H1 (cell line): ENCODE measurements around the gene CPPED1. TPM values are rescaled to one million over a fixed set of nuclear protein-coding genes. Genes with fewer than 3 reads are reported as not detected.

Experiments used
- CTCF ChIA-PET: fragments of 300-600 bp; sonication (Branson Sonifier 250); formaldehyde crosslinking; loops from one replicate; lab custom pipeline; 2021; ENCODE audit not compliant: partially characterized antibody; lab: Charles Lee
- POLR2A ChIA-PET: fragments of 300-600 bp; sonication (Branson Sonifier 250); formaldehyde crosslinking; loops from one replicate; lab custom pipeline; 2021; ENCODE audit warnings: inconsistent platforms; ENCODE audit not compliant: partially characterized antibody; lab: Charles Lee
- DNase-seq, 2 experiments: peaks; one replicate each; pipeline versions ENCODE4 v3.0.0 to v3.0.0-alpha.2; 2010 to 2022; ENCODE audit warnings: low spot score in 2 of 2, low read depth in 1 of 2, mixed read lengths in 1 of 2
- FAIRE-seq: peaks from 2 replicates; lab custom pipeline; 2011; peaks lifted over from hg19 to GRCh38; lab: Jason Lieb, UNC
- H2AFZ ChIP-seq: 2 replicates; pipeline ENCODE4 v1.8.1; 2012; ENCODE audit warnings: low read length, inconsistent platforms
- H2AK5ac ChIP-seq: 2 replicates; pipeline ENCODE4 v1.6.1; 2013; ENCODE audit warnings: low read depth, low read length
- H2BK120ac ChIP-seq: replicated peaks from 2 replicates; pipeline ENCODE3; 2013; ENCODE audit warnings: low read depth, low read length, inconsistent platforms
- H2BK12ac ChIP-seq: 2 replicates; pipeline ENCODE4 v1.6.1; 2013; ENCODE audit warnings: low read depth, low read length
- H2BK15ac ChIP-seq: 2 replicates; pipeline ENCODE4 v1.6.1; 2013; ENCODE audit warnings: low read length
- H2BK20ac ChIP-seq: 2 replicates; pipeline ENCODE4 v1.6.1; 2013; ENCODE audit warnings: low read length
- H2BK5ac ChIP-seq: 2 replicates; pipeline ENCODE4 v1.6.1; 2013; ENCODE audit warnings: low read depth, low read length
- H3K14ac ChIP-seq: 2 replicates; pipeline ENCODE4 v1.6.1; 2013; ENCODE audit warnings: inconsistent platforms; ENCODE audit not compliant: insufficient read length
- H3K18ac ChIP-seq: 2 replicates; pipeline ENCODE4 v1.6.1; 2013; ENCODE audit warnings: low read length; ENCODE audit errors: extremely low read depth
- H3K23ac ChIP-seq: 2 replicates; pipeline ENCODE4 v1.6.1; 2013; ENCODE audit warnings: inconsistent platforms; ENCODE audit not compliant: insufficient read length
- H3K23me2 ChIP-seq: 2 replicates; pipeline ENCODE4 v1.6.1; 2013; ENCODE audit warnings: low read depth, low read length
- H3K27ac ChIP-seq: 2 replicates; pipeline ENCODE4 v1.6.1; 2011; ENCODE audit warnings: low read depth, low read length, inconsistent platforms
- H3K27me3 ChIP-seq, 4 experiments: replicated peaks in 1 of 4; 1 replicate in 1 of 4; 2 replicates in 3 of 4; pipeline versions ENCODE4 v1.6.1 to v1.8.1; 2011 to 2013; ENCODE audit warnings: low read length in 3 of 4, mild to moderate bottlenecking in 3 of 4, inconsistent platforms in 2 of 4, mixed read lengths in 2 of 4, moderate library complexity in 1 of 4; ENCODE audit not compliant: control insufficient read depth in 3 of 4, insufficient read depth in 3 of 4; ENCODE audit errors: extremely low read depth in 1 of 4
- H3K36me3 ChIP-seq, 4 experiments: 2 replicates each; pipeline versions ENCODE4 v1.6.1 to v1.8.1; 2011 to 2013; ENCODE audit warnings: mild to moderate bottlenecking in 4 of 4, low read length in 3 of 4, moderate library complexity in 2 of 4, control low read depth in 1 of 4, inconsistent platforms in 1 of 4; ENCODE audit not compliant: insufficient read depth in 4 of 4, control insufficient read depth in 2 of 4
- H3K4ac ChIP-seq: replicated peaks from 2 replicates; pipeline ENCODE3; 2013; ENCODE audit warnings: low read length, low read depth, mixed read lengths, inconsistent platforms; ENCODE audit not compliant: insufficient read length
- H3K4me1 ChIP-seq, 4 experiments: replicated peaks in 1 of 4; 1 replicate in 1 of 4; 2 replicates in 3 of 4; pipeline versions ENCODE4 v1.6.1 to v1.8.1; 2011 to 2013; ENCODE audit warnings: low read length in 3 of 4, inconsistent platforms in 2 of 4, mixed read lengths in 1 of 4; ENCODE audit not compliant: insufficient read depth in 4 of 4, control insufficient read depth in 3 of 4
- H3K4me2 ChIP-seq, 2 experiments: 2 replicates each; pipeline versions ENCODE4 v1.6.1 to v1.8.1; 2011 to 2013; ENCODE audit warnings: low read depth in 2 of 2, low read length in 2 of 2, control low read depth in 1 of 2, inconsistent platforms in 1 of 2, mild to moderate bottlenecking in 1 of 2; ENCODE audit not compliant: insufficient read depth in 1 of 2
- H3K4me3 ChIP-seq, 4 experiments: fragments of 200-600, 300-600 bp in 1 of 4; sonication (generic), shearing (Covaris generic), sonication (Bioruptor Twin) in 1 of 4; 2 replicates each; pipeline versions ENCODE4 v1.5.1 to v1.8.1; 2011 to 2016; ENCODE audit warnings: low read length in 4 of 4, low read depth in 3 of 4, control low read depth in 2 of 4, inconsistent platforms in 2 of 4, mild to moderate bottlenecking in 2 of 4, mixed read lengths in 1 of 4, moderate library complexity in 1 of 4; ENCODE audit not compliant: insufficient read depth in 2 of 4; ENCODE audit errors: extremely low read depth in 1 of 4
- H3K56ac ChIP-seq: replicated peaks from 2 replicates; pipeline ENCODE3; 2013; ENCODE audit warnings: low read depth, mild to moderate bottlenecking, mixed read lengths, low read length, inconsistent platforms; ENCODE audit not compliant: insufficient read length
- H3K79me1 ChIP-seq: 2 replicates; pipeline ENCODE4 v1.6.1; 2013; ENCODE audit warnings: low read depth, low read length, control low read depth
- H3K79me2 ChIP-seq, 2 experiments: 2 replicates each; pipeline versions ENCODE4 v1.6.1 to v1.8.1; 2012 to 2013; ENCODE audit warnings: low read length in 2 of 2, mild to moderate bottlenecking in 2 of 2, inconsistent platforms in 1 of 2; ENCODE audit not compliant: insufficient read depth in 2 of 2, control insufficient read depth in 1 of 2
- H3K9ac ChIP-seq, 4 experiments: replicated peaks in 1 of 4; 1 replicate in 1 of 4; 2 replicates in 3 of 4; pipeline versions ENCODE4 v1.6.1 to v1.8.1; 2011 to 2013; ENCODE audit warnings: low read depth in 3 of 4, low read length in 3 of 4, control low read depth in 2 of 4, mild to moderate bottlenecking in 2 of 4, moderate library complexity in 2 of 4, inconsistent platforms in 1 of 4; ENCODE audit errors: extremely low read depth in 1 of 4
- H3K9me3 ChIP-seq, 2 experiments: 2 replicates each; pipeline versions ENCODE4 v1.6.1 to v1.8.1; 2012 to 2013; ENCODE audit warnings: mild to moderate bottlenecking in 2 of 2, moderate library complexity in 2 of 2, control low read depth in 1 of 2, inconsistent platforms in 1 of 2, low read depth in 1 of 2, low read length in 1 of 2, mixed read lengths in 1 of 2; ENCODE audit not compliant: insufficient read depth in 2 of 2
- H4K20me1 ChIP-seq, 2 experiments: replicated peaks in 1 of 2; 2 replicates each; pipeline versions ENCODE3 to v1.8.1; 2011 to 2013; ENCODE audit warnings: inconsistent platforms in 2 of 2, low read length in 2 of 2, mild to moderate bottlenecking in 1 of 2; ENCODE audit not compliant: insufficient read depth in 2 of 2, control insufficient read depth in 1 of 2
- H4K5ac ChIP-seq: 2 replicates; pipeline ENCODE4 v1.6.1; 2013; ENCODE audit warnings: low read length, low read depth, mixed read lengths, inconsistent platforms; ENCODE audit not compliant: insufficient read length
- H4K8ac ChIP-seq: 2 replicates; pipeline ENCODE4 v1.8.0; 2013; ENCODE audit warnings: mild to moderate bottlenecking, moderate library complexity, low read length, inconsistent platforms; ENCODE audit not compliant: insufficient read depth; ENCODE audit errors: extremely low read depth
- H4K91ac ChIP-seq: replicated peaks from 2 replicates; pipeline ENCODE3; 2013; ENCODE audit warnings: low read length, mixed read lengths, inconsistent platforms; ENCODE audit not compliant: insufficient read length
- BRCA1 ChIP-seq: IDR thresholded peaks from 2 replicates; pipeline ENCODE4 v1.6.1; 2012; ENCODE audit warnings: low read depth, low read length, improper control_type of control experiment
- CTCF ChIP-seq, 3 experiments: IDR thresholded peaks; 1 replicate in 2 of 3; 2 replicates in 1 of 3; pipeline versions ENCODE4 v1.5.1 to v1.6.1; 2011; ENCODE audit warnings: low read length in 3 of 3, mild to moderate bottlenecking in 3 of 3, inconsistent platforms in 2 of 3, low read depth in 1 of 3, moderate library complexity in 1 of 3; ENCODE audit not compliant: insufficient read depth in 1 of 3; ENCODE audit errors: control extremely low read depth in 1 of 3
- SP1 ChIP-seq: IDR thresholded peaks from 2 replicates; pipeline ENCODE4 v1.6.1; 2011; ENCODE audit warnings: low read depth, low read length
- WGBS, 2 experiments: shearing (Covaris generic) in 1 of 2; methylation state at CpG; one replicate each; pipeline versions ENCODE4 v1.1.6 to v1.1.7; 2013 to 2015; ENCODE audit warnings: low lambda C conversion rate in 2 of 2, mixed read lengths in 2 of 2, inconsistent platforms in 1 of 2, low coverage in 1 of 2, missing lambda C conversion rate in 1 of 2; ENCODE audit not compliant: insufficient replicate concordance in 2 of 2, insufficient coverage in 1 of 2, insufficient read length in 1 of 2; ENCODE audit errors: extremely low coverage in 1 of 2, missing lambda C conversion rate in 1 of 2; 5-methylcytosine and 5-hydroxymethylcytosine counted together
- polyA plus RNA-seq, 7 experiments: library from polyadenylated mRNA; depleted of rRNA in 3 of 7; stranded (reverse) in 5 of 7; unstranded in 2 of 7; fragments of >200 nt in 5 of 7; fragments of 200-250 nt in 2 of 7; gene quantifications; 1 replicate in 5 of 7; 2 replicates in 1 of 7; 4 replicates in 1 of 7; pipeline versions ENCODE4 v1.2.1 to v1.2.3, GENCODE V29; 2011 to 2013; ENCODE audit warnings: missing spikeins in 2 of 7, mixed read lengths in 2 of 7
- total RNA-seq: library from RNA; stranded (reverse); fragmentation: NEBNext Ultra II Directional; extraction: Animal tissue kit (Norgen Biotek cat#: 25700); gene quantifications from 2 replicates; pipeline ENCODE4 v1.2.1, GENCODE V29; 2021

Gene CPPED1
- total and polyA plus RNA-seq, 2 of the 8 experiments (the other 6 are each of a cell fraction or from before 2014, with no cell fraction given): 3.5 to 11.2 TPM

GRCh38 chr16:12826559-12826958 lies 22.9 kb upstream of the CPPED1 start:
- CTCF ChIA-PET: no interaction called here

More at GRCh38 chr16:12826559-12826958, 22.9 kb upstream of the CPPED1 start:
- no peak overlapping the region for H2BK15ac ChIP-seq
- H3K23ac ChIP-seq: no peak overlapping the region
- FAIRE-seq: no peak
- no peak overlapping the region for H3K9ac ChIP-seq
- TF ChIP-seq CTCF (IDR thresholded peaks at IDR 0.05; ENCODE audit: control extremely low read depth in 1 of 3, insufficient read depth in 1 of 3, low read depth in 1 of 3, low read length in 3 of 3) (no peak), BRCA1 (no peak), SP1 (no peak)
- TF ChIP-seq, all 59 proteins: peak for 0
- H3K18ac ChIP-seq: no peak overlapping the region
- H3K23me2 ChIP-seq: no peaks in the 10 kb centered on the region
- H2BK5ac ChIP-seq: no peak overlapping the region
- no peak overlapping the region for H2BK12ac ChIP-seq
- H3K4me3 ChIP-seq: no peak overlapping the region
- no peak for DNase-seq
- no peak overlapping the region for H2AFZ ChIP-seq
- no peak overlapping the region for H2BK120ac ChIP-seq
- no peaks in the 10 kb centered on the region for H3K9me3 ChIP-seq
- H3K36me3 ChIP-seq: no peaks in the 10 kb centered on the region
- H3K79me1 ChIP-seq: no peaks in the 10 kb centered on the region
- H3K4me2 ChIP-seq: no peak overlapping the region
- no peak overlapping the region for H4K5ac ChIP-seq
- H3K14ac ChIP-seq: no peak overlapping the region
- WGBS, 2 experiments: 85% methylated on average over 3 of the region's 3 CpGs; no CpG with 5 or more reads in 1 of the 2 experiments
- no peaks in the 10 kb centered on the region for H3K27me3 ChIP-seq
- H2AK5ac ChIP-seq: no peak overlapping the region
- H4K8ac ChIP-seq: no peak overlapping the region
- H3K27ac ChIP-seq: no peak overlapping the region
- H3K4me1 ChIP-seq: peaks cover 0 to 4% (median 0%) of the 10 kb centered on the region in 4 experiments; a peak in 1 of 7 replicates
- H3K4ac ChIP-seq: no peak overlapping the region
- no peak overlapping the region for H2BK20ac ChIP-seq
- no peaks in the 10 kb centered on the region for H4K20me1 ChIP-seq
- H3K56ac ChIP-seq: no peak overlapping the region
- H3K79me2 ChIP-seq: no peaks in the 10 kb centered on the region
- POLR2A ChIA-PET: no interaction called here
- no peak overlapping the region for H4K91ac ChIP-seq
